ENCODE data around the gene USP44.

USP44 gene

DNA sequence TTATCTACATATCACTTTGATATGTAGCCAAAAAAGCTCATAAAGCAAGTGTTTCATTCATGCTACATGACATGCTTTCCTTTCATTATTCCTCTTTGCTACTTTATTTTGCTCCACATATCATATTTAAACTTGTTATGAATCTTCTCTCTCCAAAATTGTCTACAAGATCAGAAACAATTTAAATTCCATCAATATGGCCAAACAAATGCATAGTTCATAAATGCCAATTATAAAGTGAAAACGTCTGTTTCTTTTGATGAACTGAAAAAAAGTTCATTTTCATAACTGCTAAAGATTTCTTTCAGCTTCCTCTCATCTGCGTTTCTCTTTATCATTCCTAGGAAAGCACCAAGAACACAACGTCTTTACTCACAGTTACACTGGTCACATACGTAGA, 22.8 kb downstream of the USP44 start:
- H3K27me3 ChIP-seq (ENCODE audit: control insufficient read depth, insufficient read depth, low read length): no peaks in the 10 kb centered on the region
- H3K36me3 ChIP-seq (ENCODE audit: control insufficient read depth, insufficient read depth, low read length): no peaks in the 10 kb centered on the region
- H3K4me3 ChIP-seq (ENCODE audit: low read depth, low read length): no peak overlapping the region
- no peak overlapping the region for H3K27ac ChIP-seq
- H3K4me2 ChIP-seq (ENCODE audit: low read length): no peak overlapping the region
- no peak overlapping the region for H3K9ac ChIP-seq
- no peaks in the 10 kb centered on the region for H3K9me3 ChIP-seq (ENCODE audit: control insufficient read depth, low read length)
- H3K4me1 ChIP-seq: peaks cover 3% of the 10 kb centered on the region
- TF ChIP-seq, protein P1, sequence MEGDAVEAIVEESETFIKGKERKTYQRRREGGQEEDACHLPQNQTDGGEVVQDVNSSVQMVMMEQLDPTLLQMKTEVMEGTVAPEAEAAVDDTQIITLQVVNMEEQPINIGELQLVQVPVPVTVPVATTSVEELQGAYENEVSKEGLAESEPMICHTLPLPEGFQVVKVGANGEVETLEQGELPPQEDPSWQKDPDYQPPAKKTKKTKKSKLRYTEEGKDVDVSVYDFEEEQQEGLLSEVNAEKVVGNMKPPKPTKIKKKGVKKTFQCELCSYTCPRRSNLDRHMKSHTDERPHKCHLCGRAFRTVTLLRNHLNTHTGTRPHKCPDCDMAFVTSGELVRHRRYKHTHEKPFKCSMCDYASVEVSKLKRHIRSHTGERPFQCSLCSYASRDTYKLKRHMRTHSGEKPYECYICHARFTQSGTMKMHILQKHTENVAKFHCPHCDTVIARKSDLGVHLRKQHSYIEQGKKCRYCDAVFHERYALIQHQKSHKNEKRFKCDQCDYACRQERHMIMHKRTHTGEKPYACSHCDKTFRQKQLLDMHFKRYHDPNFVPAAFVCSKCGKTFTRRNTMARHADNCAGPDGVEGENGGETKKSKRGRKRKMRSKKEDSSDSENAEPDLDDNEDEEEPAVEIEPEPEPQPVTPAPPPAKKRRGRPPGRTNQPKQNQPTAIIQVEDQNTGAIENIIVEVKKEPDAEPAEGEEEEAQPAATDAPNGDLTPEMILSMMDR (IDR thresholded peaks at IDR 0.05): no peak
- H3K79me2 ChIP-seq: no peaks in the 10 kb centered on the region
- no peak overlapping the region for H2AFZ ChIP-seq

DNA sequence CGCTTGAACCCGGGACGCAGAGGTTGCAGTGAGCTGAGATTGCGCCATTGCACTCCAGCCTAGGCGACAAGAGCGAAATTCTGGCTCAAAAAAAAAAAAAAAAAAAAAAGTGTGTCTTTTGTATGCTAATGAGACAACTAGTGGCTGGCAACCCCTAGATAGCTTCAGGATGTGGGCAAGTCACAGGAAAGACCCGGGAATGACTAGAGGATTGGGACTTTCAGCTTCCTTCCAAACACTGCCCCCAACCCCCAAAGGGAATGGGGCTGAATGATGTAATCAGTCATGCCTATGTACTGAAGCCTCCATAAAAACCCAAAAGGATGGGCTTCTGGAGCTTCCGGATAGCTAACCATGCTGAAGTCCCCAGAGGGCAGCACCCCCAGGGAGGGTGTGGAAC, 28.6 kb downstream of the USP44 start:
- no peaks in the 10 kb centered on the region for H3K9me3 ChIP-seq (ENCODE audit: control insufficient read depth, low read length)
- no peak overlapping the region for H3K27ac ChIP-seq
- no peak overlapping the region for H2AFZ ChIP-seq
- TF ChIP-seq, protein P1 (IDR thresholded peaks at IDR 0.05): no peak
- no peaks in the 10 kb centered on the region for H3K27me3 ChIP-seq (ENCODE audit: control insufficient read depth, insufficient read depth, low read length)
- H3K4me1 ChIP-seq: no peaks in the 10 kb centered on the region
- no peak overlapping the region for H3K4me2 ChIP-seq (ENCODE audit: low read length)
- no peaks in the 10 kb centered on the region for H3K79me2 ChIP-seq
- H3K36me3 ChIP-seq (ENCODE audit: control insufficient read depth, insufficient read depth, low read length): no peaks in the 10 kb centered on the region
- H3K4me3 ChIP-seq (ENCODE audit: low read depth, low read length): no peak overlapping the region
- H3K9ac ChIP-seq: no peak overlapping the region

DNA sequence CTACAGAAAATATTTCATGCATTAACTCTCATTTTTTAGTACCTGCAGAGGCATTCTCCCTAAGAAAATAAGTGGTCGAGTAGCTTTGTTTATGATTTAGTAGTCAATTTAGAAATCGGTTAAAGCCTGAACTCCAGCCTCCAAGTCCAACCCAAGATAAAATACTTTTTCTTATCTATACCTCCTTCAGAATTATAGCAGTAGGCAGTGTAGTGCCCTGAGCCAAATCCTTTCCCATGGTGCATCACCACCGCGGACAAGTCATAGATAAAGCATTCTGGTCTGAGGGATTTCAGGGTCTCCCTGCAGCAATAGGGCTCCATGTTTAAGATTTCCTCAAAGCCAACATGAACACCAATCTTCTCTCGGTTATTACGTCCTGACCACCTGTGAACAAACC, 30.5 kb downstream of the USP44 start:
- no peak overlapping the region for H3K9ac ChIP-seq
- H3K79me2 ChIP-seq: no peaks in the 10 kb centered on the region
- H3K4me3 ChIP-seq (ENCODE audit: low read depth, low read length): no peak overlapping the region
- no peaks in the 10 kb centered on the region for H3K9me3 ChIP-seq (ENCODE audit: control insufficient read depth, low read length)
- TF ChIP-seq, protein P1 (IDR thresholded peaks at IDR 0.05): no peak
- no peak overlapping the region for H3K27ac ChIP-seq
- no peaks in the 10 kb centered on the region for H3K27me3 ChIP-seq (ENCODE audit: control insufficient read depth, insufficient read depth, low read length)
- H3K4me2 ChIP-seq (ENCODE audit: low read length): no peak overlapping the region
- no peak overlapping the region for H2AFZ ChIP-seq
- H3K36me3 ChIP-seq (ENCODE audit: control insufficient read depth, insufficient read depth, low read length): no peaks in the 10 kb centered on the region
- H3K4me1 ChIP-seq: no peaks in the 10 kb centered on the region

DNA sequence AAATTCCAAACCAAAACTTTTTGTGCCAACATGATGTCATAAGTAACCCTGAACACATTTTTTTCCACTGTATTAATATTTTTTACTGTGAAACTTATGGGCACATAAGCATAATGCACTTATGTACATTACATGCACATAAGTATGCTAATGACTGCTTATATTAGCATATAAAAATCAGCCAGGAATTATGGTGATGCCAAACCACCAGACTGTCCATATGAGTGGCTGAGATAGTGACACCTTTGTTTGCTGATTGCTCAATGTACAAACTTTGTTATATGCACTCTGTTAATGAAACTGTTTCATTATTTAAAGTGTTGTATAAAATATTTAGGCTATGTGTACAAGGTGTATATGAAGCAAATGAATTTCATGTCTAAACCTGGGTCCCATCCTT, 32.3 kb downstream of the USP44 start:
- no peaks in the 10 kb centered on the region for H3K27me3 ChIP-seq (ENCODE audit: control insufficient read depth, insufficient read depth, low read length)
- H3K9me3 ChIP-seq (ENCODE audit: control insufficient read depth, low read length): no peaks in the 10 kb centered on the region
- no peak overlapping the region for H3K4me3 ChIP-seq (ENCODE audit: low read depth, low read length)
- H3K4me2 ChIP-seq (ENCODE audit: low read length): no peak overlapping the region
- no peaks in the 10 kb centered on the region for H3K4me1 ChIP-seq
- no peak overlapping the region for H2AFZ ChIP-seq
- no peaks in the 10 kb centered on the region for H3K79me2 ChIP-seq
- no peak overlapping the region for H3K27ac ChIP-seq
- no peak overlapping the region for H3K9ac ChIP-seq
- TF ChIP-seq, protein P1 (IDR thresholded peaks at IDR 0.05): no peak
- no peaks in the 10 kb centered on the region for H3K36me3 ChIP-seq (ENCODE audit: control insufficient read depth, insufficient read depth, low read length)

DNA sequence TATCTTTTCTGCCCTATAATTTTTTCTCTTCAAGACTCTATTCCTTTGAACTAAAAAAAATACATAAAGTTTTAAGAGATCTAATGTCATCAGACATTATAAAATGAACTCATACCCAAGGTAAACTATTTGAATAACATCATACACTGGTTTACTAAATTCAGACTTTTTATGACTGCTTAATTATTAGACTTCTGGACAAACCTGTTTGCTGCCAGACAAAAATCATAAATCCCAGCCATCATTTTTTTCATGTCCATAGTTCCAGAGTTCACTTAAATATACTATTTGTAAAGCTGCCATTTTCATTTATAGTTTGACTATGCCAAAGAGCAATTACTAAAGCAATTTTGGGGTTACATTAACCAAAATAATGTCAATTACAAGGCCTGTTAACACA, 34.0 kb downstream of the USP44 start:
- Histone ChIP-seq H3K36me3 (ENCODE audit: control insufficient read depth, insufficient read depth, low read length) (no peaks in the 10 kb centered on the region), H3K4me2 (ENCODE audit: low read length) (no peak overlapping the region), H3K9me3 (ENCODE audit: control insufficient read depth, low read length) (no peaks in the 10 kb centered on the region), H3K27me3 (ENCODE audit: control insufficient read depth, insufficient read depth, low read length) (no peaks in the 10 kb centered on the region), H3K9ac (no peak overlapping the region), H3K27ac (no peak overlapping the region), H3K79me2 (no peaks in the 10 kb centered on the region), H2AFZ (no peak overlapping the region), H3K4me1 (no peaks in the 10 kb centered on the region), H3K4me3 (ENCODE audit: low read depth, low read length) (no peak overlapping the region)
- TF ChIP-seq, protein P1 (IDR thresholded peaks at IDR 0.05): no peak
